IMR-90 (cell line): Measurements from ENCODE around the gene PSMB1. TPM values are rescaled to one million over a fixed set of nuclear protein-coding genes. Genes with fewer than 3 reads are reported as not detected.
"Not testable (repeated sequence)": the region's sequence is repeated elsewhere in the genome, so short reads cannot be mapped to it uniquely, and the experiment has no call there.

Source experiments
- ATAC-seq: fragments of 200-7000 bp; cut with Tn5 transposase; 2 replicates; pipeline ENCODE4 v1.9.1; 2020; ENCODE audit warnings: low read depth, mild to moderate bottlenecking, moderate library complexity
- BruUV-seq: library from RNA; stranded (reverse); fragments of 400-500 nt; replicated peaks from 2 replicates; lab custom pipeline; 2021; lab: Mats Ljungman, UMichigan
- CTCF ChIA-PET: fragments of 300-600 bp; formaldehyde crosslinking; extraction: SDS; loops from one replicate; lab custom pipeline; 2021; ENCODE audit warnings: antibody characterized with exemption; lab: Yijun Ruan, JAX
- POLR2A ChIA-PET: fragments of 300-600 bp; sonication (Branson Sonifier 250); formaldehyde crosslinking; loops from one replicate; lab custom pipeline; 2022; ENCODE audit warnings: antibody characterized with exemption; ENCODE audit not compliant: unreplicated experiment; lab: Charles Lee
- DNase-seq: peaks from one replicate; pipeline ENCODE4 v3.0.0; 2013
- H2AFZ ChIP-seq: replicated peaks from 2 replicates; pipeline ENCODE3; 2013; ENCODE audit warnings: low read length, mild to moderate bottlenecking; ENCODE audit not compliant: poor library complexity
- H2AK5ac ChIP-seq: 2 replicates; pipeline ENCODE4 v1.6.1; 2013; ENCODE audit warnings: low read depth, low read length, inconsistent platforms
- H2AK9ac ChIP-seq: replicated peaks from 2 replicates; pipeline ENCODE3; 2013; ENCODE audit warnings: mild to moderate bottlenecking, low read depth, low read length, moderate library complexity; ENCODE audit not compliant: poor library complexity
- H2BK120ac ChIP-seq: 2 replicates; pipeline ENCODE4 v1.6.1; 2013; ENCODE audit warnings: low read depth, low read length, inconsistent platforms
- H2BK15ac ChIP-seq: 3 replicates; pipeline ENCODE4 v1.6.1; 2013; ENCODE audit warnings: low read depth, low read length, inconsistent platforms
- H2BK20ac ChIP-seq: 2 replicates; pipeline ENCODE4 v1.6.1; 2013; ENCODE audit warnings: low read depth, mild to moderate bottlenecking, inconsistent platforms, low read length, moderate library complexity
- H2BK5ac ChIP-seq: 2 replicates; pipeline ENCODE4 v1.6.1; 2013; ENCODE audit warnings: mild to moderate bottlenecking, low read depth, low read length, inconsistent platforms; ENCODE audit not compliant: poor library complexity, severe bottlenecking
- H3K14ac ChIP-seq: replicated peaks from 2 replicates; pipeline ENCODE4 v1.6.1; 2013; ENCODE audit warnings: low read depth, low read length, inconsistent platforms
- H3K18ac ChIP-seq: 2 replicates; pipeline ENCODE4 v1.6.1; 2013; ENCODE audit warnings: low read depth, low read length, control low read depth
- H3K23ac ChIP-seq: 2 replicates; pipeline ENCODE4 v1.6.1; 2013; ENCODE audit warnings: low read depth, low read length, inconsistent platforms
- H3K27ac ChIP-seq: 2 replicates; pipeline ENCODE4 v1.5.1; 2013; ENCODE audit warnings: mild to moderate bottlenecking, control low read depth, low read length; ENCODE audit not compliant: insufficient read depth
- H3K27me3 ChIP-seq: 2 replicates; pipeline ENCODE4 v1.6.1; 2013; ENCODE audit warnings: low read length; ENCODE audit not compliant: control insufficient read depth, insufficient read depth
- H3K36me3 ChIP-seq: 2 replicates; pipeline ENCODE4 v1.6.1; 2013; ENCODE audit warnings: low read length, mixed read lengths; ENCODE audit not compliant: control insufficient read depth, insufficient read depth
- H3K4ac ChIP-seq: 2 replicates; pipeline ENCODE4 v1.6.1; 2013; ENCODE audit warnings: low read depth, low read length, inconsistent platforms
- H3K4me1 ChIP-seq: 2 replicates; pipeline ENCODE4 v1.6.1; 2013; ENCODE audit warnings: low read length, mixed read lengths; ENCODE audit not compliant: control insufficient read depth, insufficient read depth
- H3K4me2 ChIP-seq: 2 replicates; pipeline ENCODE4 v1.6.1; 2013; ENCODE audit warnings: low read depth, mild to moderate bottlenecking, control low read depth, low read length, moderate library complexity
- H3K4me3 ChIP-seq: 2 replicates; pipeline ENCODE4 v1.5.1; 2013; ENCODE audit warnings: low read depth, mild to moderate bottlenecking, control low read depth, low read length, moderate library complexity; ENCODE audit not compliant: insufficient read depth
- H3K56ac ChIP-seq: 2 replicates; pipeline ENCODE4 v1.6.1; 2013; ENCODE audit warnings: low read length, inconsistent platforms; ENCODE audit not compliant: insufficient read depth; ENCODE audit errors: extremely low read depth
- H3K79me1 ChIP-seq, 2 experiments: 2 replicates each; pipeline ENCODE4 v1.6.1; 2013; ENCODE audit warnings: low read length in 2 of 2, inconsistent platforms in 1 of 2, low read depth in 1 of 2
- H3K9ac ChIP-seq: 2 replicates; pipeline ENCODE4 v1.6.1; 2013; ENCODE audit warnings: low read depth, low read length, control low read depth
- H3K9me1 ChIP-seq: 2 replicates; pipeline ENCODE4 v1.6.1; 2013; ENCODE audit warnings: low read length, inconsistent platforms; ENCODE audit not compliant: insufficient read depth
- H3K9me3 ChIP-seq: 2 replicates; pipeline ENCODE4 v1.6.1; 2013; ENCODE audit warnings: low read length; ENCODE audit not compliant: control insufficient read depth, insufficient read depth
- H4K20me1 ChIP-seq: 2 replicates; pipeline ENCODE4 v1.6.1; 2013; ENCODE audit warnings: low read length, inconsistent platforms; ENCODE audit not compliant: insufficient read depth
- H4K5ac ChIP-seq: 2 replicates; pipeline ENCODE4 v1.6.1; 2013; ENCODE audit warnings: mild to moderate bottlenecking, low read depth, low read length, control low read depth
- H4K8ac ChIP-seq, 2 experiments: 2 replicates each; pipeline ENCODE4 v1.6.1; 2013; ENCODE audit warnings: low read depth in 2 of 2, low read length in 2 of 2, control low read depth in 1 of 2, inconsistent platforms in 1 of 2
- H4K91ac ChIP-seq: 2 replicates; pipeline ENCODE4 v1.6.1; 2013; ENCODE audit warnings: low read depth, low read length, inconsistent platforms; ENCODE audit not compliant: insufficient read depth
- WGBS, 2 experiments: methylation state at CpG; one replicate each; pipeline versions ENCODE4 v1.1.5 to v1.1.7; 2013; ENCODE audit warnings: missing lambda C conversion rate in 2 of 2; ENCODE audit not compliant: insufficient read length in 1 of 2; ENCODE audit errors: extremely low coverage in 2 of 2; 5-methylcytosine and 5-hydroxymethylcytosine counted together
- dilution Hi-C: fragments of 300-500 bp; cut with HindIII; formaldehyde crosslinking; loops from one replicate; pipeline ENCODE4 v1.14.3; 2018; ENCODE audit warnings: low sequenced_read_pairs; ENCODE audit not compliant: unreplicated experiment
- in situ Hi-C: fragments of 300-500 bp; cut with MboI; formaldehyde crosslinking; loops from 3 replicates; pipeline ENCODE4 v1.14.3; 2019; ENCODE audit warnings: low sequenced_read_pairs, inconsistent platforms, mixed read lengths
- intact Hi-C: fragments of 100-400 bp; cut with micrococcal nuclease; formaldehyde crosslinking; loops from 2 replicates; pipeline ENCODE4 v1.10.0; 2022
- polyA plus RNA-seq, 3 experiments: library from polyadenylated mRNA; depleted of rRNA; stranded (reverse); fragments of >200 nt; gene quantifications; 2 replicates each; pipeline ENCODE4 v1.2.3, GENCODE V29; 2012; ENCODE audit warnings: low replicate concordance in 1 of 3
- total RNA-seq: library from RNA; depleted of rRNA; stranded (reverse); fragments of >200 nt; gene quantifications from 2 replicates; pipeline ENCODE4 v1.2.3, GENCODE V29; 2012

The PSMB1 gene
- total and polyA plus RNA-seq, 2 of the 4 experiments (the other 2 are of a cell fraction), result 450 to 508 TPM

DNA sequence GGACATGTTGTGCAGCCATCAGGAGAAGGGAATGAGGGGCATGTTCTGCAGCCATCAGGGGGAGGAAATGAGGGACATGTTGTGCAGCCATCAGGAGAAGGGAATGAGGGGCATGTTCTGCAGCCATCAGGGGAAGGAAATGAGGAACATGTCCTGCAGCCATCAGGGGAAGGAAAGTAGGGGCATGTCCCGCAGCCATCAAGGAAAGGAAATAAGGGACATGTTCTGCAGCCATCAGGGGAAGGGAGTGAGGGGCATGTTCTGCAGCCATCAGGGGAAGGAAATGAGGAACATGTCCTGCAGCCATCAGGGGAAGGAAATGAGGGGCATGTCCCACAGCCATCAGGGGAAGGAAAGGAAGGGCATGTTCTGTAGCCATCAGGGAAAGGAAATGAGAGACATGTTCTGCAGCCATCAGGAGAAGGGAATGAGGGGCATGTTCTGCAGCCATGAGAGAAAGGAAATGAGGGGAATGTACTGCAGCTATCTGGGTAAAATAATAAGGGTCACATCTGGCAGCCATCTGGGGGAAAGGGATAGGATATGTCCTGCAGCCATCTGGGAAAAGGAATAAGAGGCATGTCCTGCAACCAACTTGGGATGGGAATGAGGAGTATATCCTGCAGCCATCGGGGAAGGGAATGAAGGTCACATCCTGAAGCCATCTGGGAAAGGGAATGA is 50.2 kb downstream of the PSMB1 start:
- H4K20me1 ChIP-seq, H2AK5ac ChIP-seq, H3K36me3 ChIP-seq, H3K79me1 ChIP-seq, ATAC-seq, H3K4ac ChIP-seq, H3K14ac ChIP-seq, intact Hi-C loops, H3K27me3 ChIP-seq, H3K4me2 ChIP-seq, DNase-seq, H2BK20ac ChIP-seq, H4K8ac ChIP-seq, in situ Hi-C loops, H2AK9ac ChIP-seq, H3K4me1 ChIP-seq, H2AFZ ChIP-seq, H4K5ac ChIP-seq, POLR2A ChIA-PET, H2BK15ac ChIP-seq, dilution Hi-C loops, H2BK120ac ChIP-seq, H3K9me1 ChIP-seq, H3K9ac ChIP-seq, H3K18ac ChIP-seq, H3K23ac ChIP-seq, H3K27ac ChIP-seq, H3K56ac ChIP-seq, H3K4me3 ChIP-seq, H2BK5ac ChIP-seq, CTCF ChIA-PET, H4K91ac ChIP-seq, BruUV-seq: not testable (repeated sequence)
- WGBS, 2 experiments, result 37% methylated on average over 2 of the region's 2 CpGs; no CpG with 5 or more reads in 1 of the 2 experiments
- peaks cover 16% of the 10 kb centered on the region; the same call in 1 of the 2 replicates for H3K9me3 ChIP-seq

DNA sequence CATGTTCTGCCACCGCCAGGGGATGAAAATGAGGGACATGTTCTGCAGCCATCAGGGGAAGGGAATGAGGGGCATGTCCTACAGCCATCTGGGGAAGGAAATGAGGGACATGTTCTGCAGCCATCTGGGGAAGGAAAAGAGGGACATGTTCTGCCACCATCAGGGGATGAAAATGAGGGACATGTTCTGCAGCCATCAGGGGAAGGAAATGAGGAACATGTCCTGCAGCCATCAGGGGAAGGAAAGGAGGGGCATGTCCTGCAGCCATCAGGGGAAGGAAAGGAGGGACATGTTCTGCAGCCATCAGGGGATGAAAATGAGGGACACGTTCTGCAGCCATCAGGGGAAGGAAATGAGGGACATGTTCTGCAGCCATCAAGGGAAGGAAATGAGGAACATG is 50.8 kb downstream of the PSMB1 start:
- H3K9me1 ChIP-seq, H4K20me1 ChIP-seq, H2BK5ac ChIP-seq, CTCF ChIA-PET, H3K27ac ChIP-seq, H2AK5ac ChIP-seq, H3K14ac ChIP-seq, H2AFZ ChIP-seq, H3K23ac ChIP-seq, H2BK15ac ChIP-seq, H2AK9ac ChIP-seq, H3K4me3 ChIP-seq, DNase-seq, H4K8ac ChIP-seq, H4K5ac ChIP-seq, H2BK20ac ChIP-seq, POLR2A ChIA-PET, H3K56ac ChIP-seq, H2BK120ac ChIP-seq, BruUV-seq, ATAC-seq, in situ Hi-C loops, dilution Hi-C loops, H3K4me1 ChIP-seq, intact Hi-C loops, H4K91ac ChIP-seq, H3K4me2 ChIP-seq, H3K4ac ChIP-seq, H3K36me3 ChIP-seq, H3K18ac ChIP-seq, H3K79me1 ChIP-seq, H3K9ac ChIP-seq, H3K27me3 ChIP-seq: not testable (repeated sequence)
- H3K9me3 ChIP-seq, result peaks cover 16% of the 10 kb centered on the region; the same call in 1 of the 2 replicates
- WGBS, 2 experiments, result 50% methylated on average over 2 of the region's 2 CpGs; no CpG with 5 or more reads in 1 of the 2 experiments
